ENCODE results near the gene WDR91. TPM values are rescaled to one million over a fixed set of nuclear protein-coding genes. Genes with fewer than 3 reads are reported as not detected.

Gene WDR91
- total and polyA plus RNA-seq, 11 donors = 3.0 to 11.4 (median 5.7) TPM

DNA sequence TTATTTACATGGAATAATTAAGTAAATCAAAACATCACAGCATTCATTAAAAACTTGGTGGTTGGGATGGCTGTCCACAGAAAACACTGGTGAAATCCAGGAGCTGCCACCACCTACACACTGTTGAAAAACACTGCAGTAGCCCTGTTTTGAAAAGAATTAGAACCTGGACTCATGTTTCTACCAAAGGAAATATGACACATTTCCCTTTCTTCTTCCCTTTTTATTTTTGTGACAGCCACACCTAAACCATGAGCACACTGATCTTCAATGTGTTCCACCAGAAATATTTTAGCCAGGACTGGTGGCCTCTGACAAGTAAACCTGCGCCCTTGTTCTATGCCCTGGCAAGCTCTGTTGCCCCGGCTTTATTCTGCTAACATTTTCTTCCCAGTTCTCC, 60.2 kb downstream of the WDR91 start:
- Histone ChIP-seq H3K27me3 (no peaks in the 10 kb centered on the region), H3K4me1 (peaks cover 0 to 63% (median 34%) of the 10 kb centered on the region in 12 donors), H3K9me3 (peaks cover 0 to 26% (median 9%) of the 10 kb centered on the region in 12 donors), H3K4me3 (peak overlapping the region in 7 of 12 donors; percentile 53 to 74 (median 64)), H3K36me3 (peaks cover 0 to 27% (median 5%) of the 10 kb centered on the region in 9 donors), H3K27ac (peak overlapping the region; percentile 15 to 99 (median 92))
- no peak for DNase-seq
- WGBS, 4 donors = 68 to 89% (median 74%) methylated on average over 2 of the region's 2 CpGs
- TF ChIP-seq POLR2A (IDR thresholded peaks at IDR 0.05) = peak in 1 of 2 donors; percentile 15
- TF ChIP-seq, protein P1, sequence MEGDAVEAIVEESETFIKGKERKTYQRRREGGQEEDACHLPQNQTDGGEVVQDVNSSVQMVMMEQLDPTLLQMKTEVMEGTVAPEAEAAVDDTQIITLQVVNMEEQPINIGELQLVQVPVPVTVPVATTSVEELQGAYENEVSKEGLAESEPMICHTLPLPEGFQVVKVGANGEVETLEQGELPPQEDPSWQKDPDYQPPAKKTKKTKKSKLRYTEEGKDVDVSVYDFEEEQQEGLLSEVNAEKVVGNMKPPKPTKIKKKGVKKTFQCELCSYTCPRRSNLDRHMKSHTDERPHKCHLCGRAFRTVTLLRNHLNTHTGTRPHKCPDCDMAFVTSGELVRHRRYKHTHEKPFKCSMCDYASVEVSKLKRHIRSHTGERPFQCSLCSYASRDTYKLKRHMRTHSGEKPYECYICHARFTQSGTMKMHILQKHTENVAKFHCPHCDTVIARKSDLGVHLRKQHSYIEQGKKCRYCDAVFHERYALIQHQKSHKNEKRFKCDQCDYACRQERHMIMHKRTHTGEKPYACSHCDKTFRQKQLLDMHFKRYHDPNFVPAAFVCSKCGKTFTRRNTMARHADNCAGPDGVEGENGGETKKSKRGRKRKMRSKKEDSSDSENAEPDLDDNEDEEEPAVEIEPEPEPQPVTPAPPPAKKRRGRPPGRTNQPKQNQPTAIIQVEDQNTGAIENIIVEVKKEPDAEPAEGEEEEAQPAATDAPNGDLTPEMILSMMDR (IDR thresholded peaks at IDR 0.05) = no peak
- peak in 3 of 4 donors; percentile 5 to 27 (median 15) for ATAC-seq
- intact Hi-C loops (cut with DNase I) = no loop called here

DNA sequence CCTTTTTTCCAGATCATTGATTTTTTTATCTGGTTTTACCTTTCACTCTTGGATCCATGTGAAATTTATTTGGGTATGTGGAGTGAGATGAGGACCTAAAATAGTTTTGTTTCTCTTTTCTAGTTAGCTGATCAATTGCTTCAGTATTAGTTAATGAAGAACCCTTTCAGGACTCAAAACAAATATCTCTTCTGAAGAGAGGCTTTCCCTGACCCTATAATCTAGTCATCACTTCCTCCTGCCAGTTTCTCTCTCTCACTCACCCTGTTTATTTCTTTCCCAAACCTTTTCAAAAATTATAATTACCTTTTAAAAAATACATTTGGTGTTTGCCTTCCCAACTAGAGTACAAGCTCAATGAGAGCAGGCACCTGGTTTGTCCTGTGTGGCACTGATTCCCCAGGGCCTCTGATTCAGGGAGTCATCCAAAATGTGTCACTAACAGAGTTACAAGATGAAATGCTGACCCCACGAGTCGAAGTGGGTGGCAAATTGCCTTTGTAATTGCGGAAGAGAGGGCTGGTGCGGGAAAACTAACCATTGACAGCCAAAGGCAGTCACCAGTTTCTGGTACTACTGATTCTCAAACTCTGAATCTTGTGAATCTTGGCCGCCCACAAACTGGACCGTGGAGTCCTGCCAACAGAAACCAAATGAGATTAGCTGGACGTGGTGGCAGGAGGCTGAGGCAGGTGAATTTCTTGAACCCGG, 61.1 kb downstream of the WDR91 start:
- Histone ChIP-seq H3K4me3 (peak overlapping the region in 11 of 12 donors; percentile 17 to 74 (median 60)), H3K27me3 (no peaks in the 10 kb centered on the region), H3K9me3 (peaks cover 0 to 17% (median under 1%) of the 10 kb centered on the region in 12 donors), H3K36me3 (peaks cover 0 to 21% (median 5%) of the 10 kb centered on the region in 9 donors), H3K27ac (peak overlapping the region; percentile 15 to 99 (median 92)), H3K4me1 (peaks cover 0 to 71% (median 39%) of the 10 kb centered on the region in 12 donors)
- ATAC-seq = no peak
- 36 to 59% (median 39%) methylated on average over 8 of the region's 8 CpGs for WGBS, 4 donors
- no peak for DNase-seq
- intact Hi-C loops (cut with DNase I) = no loop called here
- TF ChIP-seq, protein P1 (IDR thresholded peaks at IDR 0.05) = no peak
- no peak for TF ChIP-seq POLR2A (IDR thresholded peaks at IDR 0.05)

DNA sequence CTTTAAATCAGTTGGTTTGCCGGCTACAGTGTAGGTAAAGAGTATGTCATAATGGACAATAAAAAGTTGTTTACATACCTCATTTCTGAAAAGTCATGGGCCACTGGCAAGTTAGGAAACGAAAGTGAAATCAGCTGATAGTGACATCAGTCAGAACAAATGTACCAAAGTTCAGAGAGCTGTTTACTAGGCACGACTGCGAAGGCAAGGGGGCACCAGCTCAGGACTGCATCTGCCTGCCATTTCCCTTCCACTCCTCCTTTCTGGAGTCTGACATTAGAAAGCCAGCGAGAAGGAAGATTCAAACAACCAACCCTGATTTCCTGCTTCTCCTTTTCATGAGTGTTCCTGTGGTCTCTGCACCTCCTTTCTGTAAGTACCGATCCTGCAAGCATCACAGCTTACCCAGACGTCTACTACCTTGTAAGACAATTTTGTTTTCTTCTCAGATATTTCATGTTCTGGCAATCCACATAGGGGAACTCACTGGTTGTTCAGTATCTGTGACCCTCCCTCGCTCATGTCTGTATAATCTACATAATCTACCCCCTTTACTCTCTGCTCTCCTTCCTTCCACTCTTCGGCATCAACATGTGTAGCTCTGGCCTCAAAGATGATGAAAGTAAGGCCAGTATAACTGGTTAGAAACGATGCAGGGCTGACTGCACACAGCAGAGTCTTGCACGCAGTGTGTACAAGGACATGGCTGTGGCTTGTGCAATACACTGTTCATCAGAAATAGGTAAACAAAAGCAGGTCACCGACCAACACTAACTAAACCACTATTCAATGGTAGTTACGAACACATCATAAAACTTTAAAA, 63.2 kb downstream of the WDR91 start, which contains the start of gene TMEM140:
Gene TMEM140 (plus strand): TSS at position 174 of the 823 bp plus-strand sequence. CDS start 16,370 bp downstream, outside the sequence.
- peak in 1 of 2 donors; percentile 71 for TF ChIP-seq POLR2A (IDR thresholded peaks at IDR 0.05)
- TF ChIP-seq, protein P1 (IDR thresholded peaks at IDR 0.05) = peak in 3 of 12 donors; percentile 13 to 27 (median 23)
- Histone ChIP-seq H3K9me3 (no peaks in the 10 kb centered on the region), H3K27me3 (no peaks in the 10 kb centered on the region), H3K4me1 (peaks cover 0 to 70% (median 47%) of the 10 kb centered on the region in 12 donors), H3K4me3 (peak within 1 kb of the TSS; percentile 24 to 74 (median 60)), H3K27ac (peak within 1 kb of the TSS; percentile 88 to 99 (median 93)), H3K36me3 (peaks cover 0 to 18% (median 5%) of the 10 kb centered on the region in 9 donors)
- ATAC-seq = peak; percentile 67 to 89 (median 82)
- intact Hi-C loops (cut with DNase I) = loop anchor here in 7 of 10 donors (1.0 to 10.0 kb wide), 6 partner anchors 13 to 163 kb away; partner anchors contain the start of genes AGBL3 (in 5 of the 7) and CYREN (in 3 of the 7)
- WGBS, 4 donors = 12 to 29% (median 20%) methylated on average over 13 of the region's 13 CpGs
- peak in 2 of 5 donors; percentile 54 to 62 for DNase-seq

All from heart left ventricle (tissue), 16 donors.